Breast epithelium (tissue), 3 donors: ENCODE measurements around the gene DNAH3.

ENCODE experiments used
- POLR2A ChIP-seq: fragments of 450-650 bp; IDR thresholded peaks from one replicate; pipeline ENCODE4 v1.6.1; 2016; ENCODE audit warnings: antibody characterized with exemption, mild to moderate bottlenecking, moderate library complexity
- POLR2AphosphoS5 ChIP-seq, 3 donors: sonication (generic); formaldehyde crosslinking; IDR thresholded peaks; one replicate each; pipeline ENCODE4 v1.6.1; 2017; ENCODE audit warnings: antibody characterized with exemption in 3 of 3
- TF ChIP-seq, protein P1 (sequence below), 3 donors: fragments of 450-650 bp; IDR thresholded peaks; one replicate each; pipeline ENCODE4 v1.5.1; 2016 to 2017; ENCODE audit warnings: antibody characterized with exemption in 3 of 3, mild to moderate bottlenecking in 3 of 3, moderate library complexity in 3 of 3

GRCh38 chr16:21021316-21021715, 129.3 kb downstream of the DNAH3 start:
- TF ChIP-seq, protein P1, sequence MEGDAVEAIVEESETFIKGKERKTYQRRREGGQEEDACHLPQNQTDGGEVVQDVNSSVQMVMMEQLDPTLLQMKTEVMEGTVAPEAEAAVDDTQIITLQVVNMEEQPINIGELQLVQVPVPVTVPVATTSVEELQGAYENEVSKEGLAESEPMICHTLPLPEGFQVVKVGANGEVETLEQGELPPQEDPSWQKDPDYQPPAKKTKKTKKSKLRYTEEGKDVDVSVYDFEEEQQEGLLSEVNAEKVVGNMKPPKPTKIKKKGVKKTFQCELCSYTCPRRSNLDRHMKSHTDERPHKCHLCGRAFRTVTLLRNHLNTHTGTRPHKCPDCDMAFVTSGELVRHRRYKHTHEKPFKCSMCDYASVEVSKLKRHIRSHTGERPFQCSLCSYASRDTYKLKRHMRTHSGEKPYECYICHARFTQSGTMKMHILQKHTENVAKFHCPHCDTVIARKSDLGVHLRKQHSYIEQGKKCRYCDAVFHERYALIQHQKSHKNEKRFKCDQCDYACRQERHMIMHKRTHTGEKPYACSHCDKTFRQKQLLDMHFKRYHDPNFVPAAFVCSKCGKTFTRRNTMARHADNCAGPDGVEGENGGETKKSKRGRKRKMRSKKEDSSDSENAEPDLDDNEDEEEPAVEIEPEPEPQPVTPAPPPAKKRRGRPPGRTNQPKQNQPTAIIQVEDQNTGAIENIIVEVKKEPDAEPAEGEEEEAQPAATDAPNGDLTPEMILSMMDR (IDR thresholded peaks at IDR 0.05), result no peak
- no peak for TF ChIP-seq POLR2A
- TF ChIP-seq POLR2AphosphoS5 (IDR thresholded peaks at IDR 0.05), result no peak
